ENCODE data around the gene PRKCE. TPM values are rescaled to one million over a fixed set of nuclear protein-coding genes. Genes with fewer than 3 reads are reported as not detected.

The PRKCE gene
- total and polyA plus RNA-seq, 4 donors: 2.5 to 38.6 (median 5.8) TPM

GRCh38 chr2:46175419-46175818 is 523.9 kb downstream of the PRKCE start:
- Histone ChIP-seq H3K9ac (ENCODE audit: low read depth in 1 of 2, low read length in 2 of 2) (no peak overlapping the region), H3K4me3 (ENCODE audit: low read depth in 1 of 3, low read length in 3 of 3) (no peak overlapping the region), H3K36me3 (ENCODE audit: control insufficient read depth in 4 of 4, insufficient read depth in 3 of 4, low read depth in 1 of 4, low read length in 3 of 4) (no peaks in the 10 kb centered on the region), H3K9me3 (ENCODE audit: control insufficient read depth in 4 of 4, low read length in 3 of 4) (no peaks in the 10 kb centered on the region), H3K27ac (ENCODE audit: low read depth in 1 of 2, low read length in 2 of 2) (no peak overlapping the region), H3K27me3 (ENCODE audit: control insufficient read depth in 4 of 4, insufficient read depth in 4 of 4, low read length in 3 of 4) (no peaks in the 10 kb centered on the region), H3K4me1 (ENCODE audit: control insufficient read depth in 4 of 4, insufficient read depth in 4 of 4, low read length in 3 of 4) (no peaks in the 10 kb centered on the region)
- 97% methylated on average over 4 of the region's 4 CpGs for WGBS
- DNase-seq (ENCODE audit: low spot score): no peak
- TF ChIP-seq FOXA2 (IDR thresholded peaks at IDR 0.05) (no peak), CTCF (IDR thresholded peaks at IDR 0.05; ENCODE audit: low read depth, low read length, missing input control) (no peak), YY1 (IDR thresholded peaks at IDR 0.05) (no peak), ATF3 (IDR thresholded peaks at IDR 0.05) (no peak), FOXA1 (IDR thresholded peaks at IDR 0.05) (no peak), TAF1 (conservative IDR thresholded peaks at IDR 0.05) (no peak), ZBTB33 (IDR thresholded peaks at IDR 0.05) (no peak)

- no peak for TF ChIP-seq RAD21 (IDR thresholded peaks at IDR 0.05)
- no peak for TF ChIP-seq GABPA (IDR thresholded peaks at IDR 0.05 in 1 of 2, conservative IDR thresholded peaks at IDR 0.05 in 1 of 2)
- TF ChIP-seq REST (IDR thresholded peaks at IDR 0.05): no peak
- no peak for TF ChIP-seq HNF4A (conservative IDR thresholded peaks at IDR 0.05)
- no peak for TF ChIP-seq YY1 (IDR thresholded peaks at IDR 0.05)
- TF ChIP-seq ATF3 (IDR thresholded peaks at IDR 0.05): no peak
- TF ChIP-seq RXRA (IDR thresholded peaks at IDR 0.05): no peak
- no peak for TF ChIP-seq HNF4G (IDR thresholded peaks at IDR 0.05)
- TF ChIP-seq SP1 (IDR thresholded peaks at IDR 0.05): no peak
- TF ChIP-seq MAX (IDR thresholded peaks at IDR 0.05): no peak
- no peak for TF ChIP-seq FOXA1 (IDR thresholded peaks at IDR 0.05)
- no peak for TF ChIP-seq NR2F2 (IDR thresholded peaks at IDR 0.05)
- no peak for TF ChIP-seq EGR1 (IDR thresholded peaks at IDR 0.05; ENCODE audit: low read depth in 2 of 2)
- TF ChIP-seq ZBTB33 (IDR thresholded peaks at IDR 0.05): no peak
- no peak for TF ChIP-seq JUND (IDR thresholded peaks at IDR 0.05)
- Histone ChIP-seq H3K27ac (ENCODE audit: low read depth in 1 of 2, low read length in 2 of 2) (no peak overlapping the region), H3K4me1 (ENCODE audit: control insufficient read depth in 4 of 4, insufficient read depth in 4 of 4, low read length in 3 of 4) (no peaks in the 10 kb centered on the region), H3K9ac (ENCODE audit: low read depth in 1 of 2, low read length in 2 of 2) (no peak overlapping the region), H3K4me3 (ENCODE audit: low read depth in 1 of 3, low read length in 3 of 3) (no peak overlapping the region), H3K36me3 (ENCODE audit: control insufficient read depth in 4 of 4, insufficient read depth in 3 of 4, low read depth in 1 of 4, low read length in 3 of 4) (no peaks in the 10 kb centered on the region), H3K27me3 (ENCODE audit: control insufficient read depth in 4 of 4, insufficient read depth in 4 of 4, low read length in 3 of 4) (no peaks in the 10 kb centered on the region), H3K9me3 (ENCODE audit: control insufficient read depth in 4 of 4, low read length in 3 of 4) (no peaks in the 10 kb centered on the region)
- no peak for DNase-seq (ENCODE audit: low spot score)
- 90% methylated on average over 6 of the region's 6 CpGs for WGBS
Measured at GRCh38 chr2:46177461-46178089, 526.1 kb downstream of the PRKCE start.

Measured in liver (tissue), 9 donors.